HEK293 (cell line): Measurements from ENCODE around the gene TSPAN9.

Source experiments
- CTCF ChIA-PET: fragments of 350-600 bp; formaldehyde crosslinking; extraction: SDS; loops from one replicate; lab custom pipeline; 2021; ENCODE audit warnings: antibody characterized with exemption; lab: Yijun Ruan, JAX
- POLR2A ChIA-PET: fragments of 300-600 bp; formaldehyde crosslinking; extraction: SDS; loops from one replicate; lab custom pipeline; 2020; ENCODE audit warnings: antibody characterized with exemption, inconsistent platforms; lab: Yijun Ruan, JAX
- H3K27ac ChIP-seq: fragments of 200-500 bp; sonication (Bioruptor generic); 2 replicates; pipeline ENCODE4 v1.5.1; 2014; ENCODE audit warnings: low read depth, low read length, control low read depth, inconsistent platforms; ENCODE audit errors: extremely low read depth
- H3K36me3 ChIP-seq, 2 experiments: fragments of 200-500 bp in 1 of 2; sonication (Bioruptor generic) in 1 of 2; 1 replicate in 1 of 2; 2 replicates in 1 of 2; pipeline ENCODE4 v1.5.1; 2014 to 2017; ENCODE audit warnings: inconsistent platforms in 2 of 2, low read length in 2 of 2; ENCODE audit not compliant: control insufficient read depth in 2 of 2, insufficient read depth in 1 of 2
- H3K4me1 ChIP-seq: fragments of 200-500 bp; sonication (Bioruptor generic); 2 replicates; pipeline ENCODE4 v1.5.1; 2014; ENCODE audit warnings: mild to moderate bottlenecking, low read length, inconsistent platforms; ENCODE audit not compliant: control insufficient read depth, insufficient read depth
- H3K4me3 ChIP-seq: 2 replicates; pipeline ENCODE4 v1.5.1; 2011; ENCODE audit warnings: low read depth, mild to moderate bottlenecking, control low read depth, low read length, moderate library complexity
- H3K9me3 ChIP-seq: fragments of 200-500 bp; sonication (Bioruptor generic); 2 replicates; pipeline ENCODE4 v1.5.1; 2014; ENCODE audit warnings: low read depth, low read length, inconsistent platforms; ENCODE audit not compliant: control insufficient read depth, insufficient read depth
- KLF10 ChIP-seq: fragments of 450-650 bp; IDR thresholded peaks from 2 replicates; pipeline ENCODE4 v1.5.1; 2018; ENCODE audit warnings: missing biosample characterization, mild to moderate bottlenecking, missing genetic modification characterization
- KLF16 ChIP-seq: fragments of 450-650 bp; formaldehyde crosslinking; IDR thresholded peaks from 2 replicates; pipeline ENCODE4 v1.5.1; 2017; ENCODE audit warnings: missing biosample characterization, missing genetic modification characterization
- KLF7 ChIP-seq: fragments of 450-650 bp; formaldehyde crosslinking; IDR thresholded peaks from 2 replicates; pipeline ENCODE4 v1.5.1; 2016; ENCODE audit warnings: missing biosample characterization, missing genetic modification characterization, borderline replicate concordance
- OVOL3 ChIP-seq: fragments of 450-650 bp; formaldehyde crosslinking; IDR thresholded peaks from 2 replicates; pipeline ENCODE4 v1.5.1; 2016; ENCODE audit warnings: missing biosample characterization, missing genetic modification characterization
- SALL2 ChIP-seq: fragments of 450-650 bp; formaldehyde crosslinking; IDR thresholded peaks from 2 replicates; pipeline ENCODE4 v1.5.0; 2017; ENCODE audit warnings: missing biosample characterization, mild to moderate bottlenecking, missing genetic modification characterization, borderline replicate concordance
- YY2 ChIP-seq: fragments of 450-650 bp; formaldehyde crosslinking; IDR thresholded peaks from 2 replicates; pipeline ENCODE4 v1.5.1; 2016; ENCODE audit warnings: missing biosample characterization, missing genetic modification characterization
- ZBTB1 ChIP-seq: fragments of 450-650 bp; formaldehyde crosslinking; IDR thresholded peaks from 2 replicates; pipeline ENCODE4 v1.5.1; 2016; ENCODE audit warnings: missing biosample characterization, missing genetic modification characterization
- ZNF132 ChIP-seq: fragments of 450-650 bp; formaldehyde crosslinking; IDR thresholded peaks from 2 replicates; pipeline ENCODE4 v1.5.1; 2017; ENCODE audit warnings: missing biosample characterization, missing genetic modification characterization, borderline replicate concordance
- ZNF169 ChIP-seq: fragments of 450-650 bp; formaldehyde crosslinking; IDR thresholded peaks from 2 replicates; pipeline ENCODE4 v1.5.1; 2016; ENCODE audit warnings: missing biosample characterization, missing genetic modification characterization
- ZNF324 ChIP-seq: fragments of 450-650 bp; formaldehyde crosslinking; IDR thresholded peaks from 2 replicates; pipeline ENCODE4 v1.5.1; 2016; ENCODE audit warnings: missing biosample characterization, missing genetic modification characterization
- ZNF510 ChIP-seq: fragments of 450-650 bp; formaldehyde crosslinking; IDR thresholded peaks from 2 replicates; pipeline ENCODE4 v1.5.1; 2018; ENCODE audit warnings: mild to moderate bottlenecking, missing genetic modification characterization, missing biosample characterization; ENCODE audit not compliant: insufficient replicate concordance
- ZNF626 ChIP-seq: fragments of 450-650 bp; sonication (Bioruptor Pico); formaldehyde crosslinking; IDR thresholded peaks from 2 replicates; pipeline ENCODE4 v1.5.1; 2018; ENCODE audit warnings: missing biosample characterization, missing genetic modification characterization, inconsistent platforms
- ZNF670 ChIP-seq: fragments of 450-650 bp; formaldehyde crosslinking; IDR thresholded peaks from 2 replicates; pipeline ENCODE4 v1.5.1; 2016; ENCODE audit warnings: missing biosample characterization, missing genetic modification characterization, low read depth
- ZNF707 ChIP-seq: fragments of 450-650 bp; formaldehyde crosslinking; IDR thresholded peaks from 2 replicates; pipeline ENCODE4 v1.5.1; 2016; ENCODE audit warnings: missing biosample characterization, missing genetic modification characterization
- ZSCAN23 ChIP-seq: fragments of 450-650 bp; formaldehyde crosslinking; IDR thresholded peaks from 2 replicates; pipeline ENCODE4 v1.5.1; 2016; ENCODE audit warnings: missing biosample characterization, missing genetic modification characterization
- TF ChIP-seq, protein P1 (sequence below): fragments of 450-650 bp; formaldehyde crosslinking; IDR thresholded peaks from 2 replicates; pipeline ENCODE4 v1.5.1; 2016; ENCODE audit warnings: missing biosample characterization, missing genetic modification characterization
- TF ChIP-seq, protein P2 (sequence below): fragments of 450-650 bp; formaldehyde crosslinking; optimal IDR thresholded peaks from 2 replicates; pipeline ENCODE3; 2016; ENCODE audit warnings: missing biosample characterization, mild to moderate bottlenecking, missing genetic modification characterization
- TF ChIP-seq, protein P3 (sequence below): fragments of 450-650 bp; formaldehyde crosslinking; IDR thresholded peaks from 2 replicates; pipeline ENCODE4 v1.5.1; 2016; ENCODE audit warnings: missing biosample characterization, missing genetic modification characterization
- TF ChIP-seq, protein P4 (sequence below): fragments of 450-650 bp; formaldehyde crosslinking; IDR thresholded peaks from 2 replicates; pipeline ENCODE4 v1.5.1; 2016; ENCODE audit warnings: missing biosample characterization, missing genetic modification characterization, borderline replicate concordance
- TF ChIP-seq, protein P5 (sequence below): fragments of 450-650 bp; formaldehyde crosslinking; IDR thresholded peaks from 2 replicates; pipeline ENCODE4 v1.5.1; 2016; ENCODE audit warnings: missing biosample characterization, missing genetic modification characterization
- TF ChIP-seq, protein P6 (sequence below): fragments of 450-650 bp; formaldehyde crosslinking; IDR thresholded peaks from 2 replicates; pipeline ENCODE4 v1.5.1; 2017; ENCODE audit warnings: missing biosample characterization, missing genetic modification characterization
- TF ChIP-seq, protein P7 (sequence below): fragments of 450-650 bp; formaldehyde crosslinking; IDR thresholded peaks from 2 replicates; pipeline ENCODE4 v1.5.1; 2016; ENCODE audit warnings: missing biosample characterization, missing genetic modification characterization

Gene TSPAN9

DNA sequence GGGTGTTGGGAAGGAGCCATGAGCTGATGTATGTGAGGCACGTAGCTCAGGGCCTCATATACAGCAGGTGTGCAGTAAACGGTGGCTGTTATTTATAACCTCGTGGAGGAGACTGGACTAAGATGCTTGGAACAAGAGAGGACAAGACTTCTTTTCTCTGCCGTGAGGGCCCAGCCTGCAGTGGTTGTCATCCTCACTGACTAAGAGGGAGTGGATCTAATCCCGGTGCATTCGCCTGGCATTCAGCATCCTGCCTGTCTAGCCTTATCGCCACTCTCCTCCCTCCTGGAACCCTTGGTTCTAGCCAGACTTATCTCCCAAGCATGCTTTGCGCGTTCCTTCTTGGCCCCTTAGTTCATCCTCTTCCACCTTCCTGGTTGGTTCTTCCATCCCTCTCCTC is 3.9 kb downstream of the TSPAN9 start:
- no peak overlapping the region for H3K4me3 ChIP-seq
- H3K27ac ChIP-seq = no peak overlapping the region
- CTCF ChIA-PET = interaction anchor here (0.9 to 3.4 kb wide), 3 partner anchors 7 to 126 kb away, joined by 3 to 13 read pairs (median 4); no protein-coding TSS in a partner anchor
- H3K36me3 ChIP-seq = peaks cover 0 to 7% of the 10 kb centered on the region in 2 experiments; a peak in 1 of 3 replicates
- POLR2A ChIA-PET = no interaction called here
- peaks cover 2% of the 10 kb centered on the region; the same call in 1 of the 2 replicates for H3K4me1 ChIP-seq
- no peak for TF ChIP-seq ZNF324
- TF ChIP-seq ZNF626 = no peak
- TF ChIP-seq, protein P1, sequence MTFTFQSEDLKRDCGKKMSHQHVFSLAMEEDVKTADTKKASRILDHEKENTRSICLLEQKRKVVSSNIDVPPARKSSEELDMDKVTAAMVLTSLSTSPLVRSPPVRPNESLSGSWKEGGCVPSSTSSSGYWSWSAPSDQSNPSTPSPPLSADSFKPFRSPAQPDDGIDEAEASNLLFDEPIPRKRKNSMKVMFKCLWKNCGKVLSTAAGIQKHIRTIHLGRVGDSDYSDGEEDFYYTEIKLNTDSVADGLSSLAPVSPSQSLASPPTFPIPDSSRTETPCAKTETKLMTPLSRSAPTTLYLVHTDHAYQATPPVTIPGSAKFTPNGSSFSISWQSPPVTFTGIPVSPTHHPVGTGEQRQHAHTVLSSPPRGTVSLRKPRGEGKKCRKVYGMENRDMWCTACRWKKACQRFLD (tag by site-specific recombination) = no peak
- no peaks in the 10 kb centered on the region for H3K9me3 ChIP-seq

DNA sequence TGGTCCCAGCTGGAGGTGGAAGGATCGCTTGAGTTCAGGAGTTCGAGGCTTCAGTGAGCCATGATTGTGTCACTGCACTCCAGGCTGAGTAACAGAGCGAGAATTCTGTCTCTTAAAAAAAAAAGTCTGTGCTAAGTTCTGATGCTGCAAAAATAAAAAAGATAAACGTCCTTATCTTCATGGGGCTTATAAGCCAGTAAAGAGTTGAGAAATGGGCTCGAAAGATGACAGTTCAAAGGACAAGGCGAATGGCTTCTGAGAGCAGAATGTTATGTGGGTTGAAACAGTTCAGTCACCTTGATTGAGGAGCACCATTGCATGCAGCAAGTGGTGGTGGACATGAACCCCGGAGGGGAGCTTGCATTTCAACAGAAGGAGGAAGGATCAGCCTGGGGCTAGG is 4.7 kb downstream of the TSPAN9 start:
- Histone ChIP-seq H3K27ac (no peak overlapping the region), H3K36me3 (peaks cover 0 to 11% of the 10 kb centered on the region in 2 experiments; a peak in 1 of 3 replicates), H3K4me3 (no peak overlapping the region), H3K9me3 (no peaks in the 10 kb centered on the region), H3K4me1 (peaks cover 2% of the 10 kb centered on the region; the same call in 1 of the 2 replicates)
- CTCF ChIA-PET = interaction anchor here (3.4 kb wide), 1 partner anchor 8 kb away, joined by 13 read pairs; no protein-coding TSS in a partner anchor
- TF ChIP-seq ZNF670 (tag by site-specific recombination) (no peak), ZNF707 (tag by site-specific recombination) (no peak), KLF7 (tag by site-specific recombination) (no peak), KLF16 (tag by site-specific recombination) (no peak), ZNF132 (tag by site-specific recombination) (no peak), KLF10 (no peak), SALL2 (tag by site-specific recombination) (no peak), YY2 (tag by site-specific recombination) (no peak), ZSCAN23 (no peak), ZBTB1 (tag by site-specific recombination) (no peak), ZNF510 (tag by site-specific recombination) (no peak), OVOL3 (tag by site-specific recombination) (no peak), ZNF169 (tag by site-specific recombination) (no peak)
- TF ChIP-seq, protein P2, sequence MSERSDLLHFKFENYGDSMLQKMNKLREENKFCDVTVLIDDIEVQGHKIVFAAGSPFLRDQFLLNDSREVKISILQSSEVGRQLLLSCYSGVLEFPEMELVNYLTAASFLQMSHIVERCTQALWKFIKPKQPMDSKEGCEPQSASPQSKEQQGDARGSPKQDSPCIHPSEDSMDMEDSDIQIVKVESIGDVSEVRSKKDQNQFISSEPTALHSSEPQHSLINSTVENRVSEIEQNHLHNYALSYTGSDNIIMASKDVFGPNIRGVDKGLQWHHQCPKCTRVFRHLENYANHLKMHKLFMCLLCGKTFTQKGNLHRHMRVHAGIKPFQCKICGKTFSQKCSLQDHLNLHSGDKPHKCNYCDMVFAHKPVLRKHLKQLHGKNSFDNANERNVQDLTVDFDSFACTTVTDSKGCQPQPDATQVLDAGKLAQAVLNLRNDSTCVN (tag by site-specific recombination) = no peak
- TF ChIP-seq, protein P3, sequence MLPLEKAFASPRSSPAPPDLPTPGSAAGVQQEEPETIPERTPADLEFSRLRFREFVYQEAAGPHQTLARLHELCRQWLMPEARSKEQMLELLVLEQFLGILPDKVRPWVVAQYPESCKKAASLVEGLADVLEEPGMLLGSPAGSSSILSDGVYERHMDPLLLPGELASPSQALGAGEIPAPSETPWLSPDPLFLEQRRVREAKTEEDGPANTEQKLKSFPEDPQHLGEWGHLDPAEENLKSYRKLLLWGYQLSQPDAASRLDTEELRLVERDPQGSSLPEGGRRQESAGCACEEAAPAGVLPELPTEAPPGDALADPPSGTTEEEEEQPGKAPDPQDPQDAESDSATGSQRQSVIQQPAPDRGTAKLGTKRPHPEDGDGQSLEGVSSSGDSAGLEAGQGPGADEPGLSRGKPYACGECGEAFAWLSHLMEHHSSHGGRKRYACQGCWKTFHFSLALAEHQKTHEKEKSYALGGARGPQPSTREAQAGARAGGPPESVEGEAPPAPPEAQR (tag by site-specific recombination) = no peak
- TF ChIP-seq, protein P4, sequence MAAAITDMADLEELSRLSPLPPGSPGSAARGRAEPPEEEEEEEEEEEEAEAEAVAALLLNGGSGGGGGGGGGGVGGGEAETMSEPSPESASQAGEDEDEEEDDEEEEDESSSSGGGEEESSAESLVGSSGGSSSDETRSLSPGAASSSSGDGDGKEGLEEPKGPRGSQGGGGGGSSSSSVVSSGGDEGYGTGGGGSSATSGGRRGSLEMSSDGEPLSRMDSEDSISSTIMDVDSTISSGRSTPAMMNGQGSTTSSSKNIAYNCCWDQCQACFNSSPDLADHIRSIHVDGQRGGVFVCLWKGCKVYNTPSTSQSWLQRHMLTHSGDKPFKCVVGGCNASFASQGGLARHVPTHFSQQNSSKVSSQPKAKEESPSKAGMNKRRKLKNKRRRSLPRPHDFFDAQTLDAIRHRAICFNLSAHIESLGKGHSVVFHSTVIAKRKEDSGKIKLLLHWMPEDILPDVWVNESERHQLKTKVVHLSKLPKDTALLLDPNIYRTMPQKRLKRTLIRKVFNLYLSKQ (tag by site-specific recombination) = no peak
- TF ChIP-seq, protein P5, sequence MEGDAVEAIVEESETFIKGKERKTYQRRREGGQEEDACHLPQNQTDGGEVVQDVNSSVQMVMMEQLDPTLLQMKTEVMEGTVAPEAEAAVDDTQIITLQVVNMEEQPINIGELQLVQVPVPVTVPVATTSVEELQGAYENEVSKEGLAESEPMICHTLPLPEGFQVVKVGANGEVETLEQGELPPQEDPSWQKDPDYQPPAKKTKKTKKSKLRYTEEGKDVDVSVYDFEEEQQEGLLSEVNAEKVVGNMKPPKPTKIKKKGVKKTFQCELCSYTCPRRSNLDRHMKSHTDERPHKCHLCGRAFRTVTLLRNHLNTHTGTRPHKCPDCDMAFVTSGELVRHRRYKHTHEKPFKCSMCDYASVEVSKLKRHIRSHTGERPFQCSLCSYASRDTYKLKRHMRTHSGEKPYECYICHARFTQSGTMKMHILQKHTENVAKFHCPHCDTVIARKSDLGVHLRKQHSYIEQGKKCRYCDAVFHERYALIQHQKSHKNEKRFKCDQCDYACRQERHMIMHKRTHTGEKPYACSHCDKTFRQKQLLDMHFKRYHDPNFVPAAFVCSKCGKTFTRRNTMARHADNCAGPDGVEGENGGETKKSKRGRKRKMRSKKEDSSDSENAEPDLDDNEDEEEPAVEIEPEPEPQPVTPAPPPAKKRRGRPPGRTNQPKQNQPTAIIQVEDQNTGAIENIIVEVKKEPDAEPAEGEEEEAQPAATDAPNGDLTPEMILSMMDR (tag by site-specific recombination) = no peak
- TF ChIP-seq, protein P6, sequence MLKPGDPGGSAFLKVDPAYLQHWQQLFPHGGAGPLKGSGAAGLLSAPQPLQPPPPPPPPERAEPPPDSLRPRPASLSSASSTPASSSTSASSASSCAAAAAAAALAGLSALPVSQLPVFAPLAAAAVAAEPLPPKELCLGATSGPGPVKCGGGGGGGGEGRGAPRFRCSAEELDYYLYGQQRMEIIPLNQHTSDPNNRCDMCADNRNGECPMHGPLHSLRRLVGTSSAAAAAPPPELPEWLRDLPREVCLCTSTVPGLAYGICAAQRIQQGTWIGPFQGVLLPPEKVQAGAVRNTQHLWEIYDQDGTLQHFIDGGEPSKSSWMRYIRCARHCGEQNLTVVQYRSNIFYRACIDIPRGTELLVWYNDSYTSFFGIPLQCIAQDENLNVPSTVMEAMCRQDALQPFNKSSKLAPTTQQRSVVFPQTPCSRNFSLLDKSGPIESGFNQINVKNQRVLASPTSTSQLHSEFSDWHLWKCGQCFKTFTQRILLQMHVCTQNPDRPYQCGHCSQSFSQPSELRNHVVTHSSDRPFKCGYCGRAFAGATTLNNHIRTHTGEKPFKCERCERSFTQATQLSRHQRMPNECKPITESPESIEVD (tag by site-specific recombination) = no peak
- TF ChIP-seq, protein P7, sequence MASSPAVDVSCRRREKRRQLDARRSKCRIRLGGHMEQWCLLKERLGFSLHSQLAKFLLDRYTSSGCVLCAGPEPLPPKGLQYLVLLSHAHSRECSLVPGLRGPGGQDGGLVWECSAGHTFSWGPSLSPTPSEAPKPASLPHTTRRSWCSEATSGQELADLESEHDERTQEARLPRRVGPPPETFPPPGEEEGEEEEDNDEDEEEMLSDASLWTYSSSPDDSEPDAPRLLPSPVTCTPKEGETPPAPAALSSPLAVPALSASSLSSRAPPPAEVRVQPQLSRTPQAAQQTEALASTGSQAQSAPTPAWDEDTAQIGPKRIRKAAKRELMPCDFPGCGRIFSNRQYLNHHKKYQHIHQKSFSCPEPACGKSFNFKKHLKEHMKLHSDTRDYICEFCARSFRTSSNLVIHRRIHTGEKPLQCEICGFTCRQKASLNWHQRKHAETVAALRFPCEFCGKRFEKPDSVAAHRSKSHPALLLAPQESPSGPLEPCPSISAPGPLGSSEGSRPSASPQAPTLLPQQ (tag by site-specific recombination) = no peak
- POLR2A ChIA-PET = no interaction called here
